NCI-H2196 (cell line): Measurements from ENCODE around the gene KRCC1.

Experiments
- DNase-seq: peaks from one replicate; lab custom pipeline; 2025; ENCODE audit not compliant: unreplicated experiment; lab: John Stamatoyannopoulos, UW

The KRCC1 gene

GRCh38 chr2:88055371-88056128, at the start of gene KRCC1:
KRCC1 (minus strand) TSS chr2:88055783; CDS start chr2:88028563, 27,220 bp downstream.
- peak; percentile 86 for DNase-seq

- DNase-seq, result no peak
These were observed 44.9 kb upstream of the KRCC1 start for GRCh38 chr2:88100489-88100858.

- DNase-seq, result no peak
These were observed 44.4 kb upstream of the KRCC1 start for GRCh38 chr2:88099798-88100488.

GRCh38 chr2:88098558-88098900, 42.9 kb upstream of the KRCC1 start:
- DNase-seq, result no peak

- DNase-seq, result no peak
These were observed 42.4 kb upstream of the KRCC1 start for GRCh38 chr2:88097891-88098557.

- DNase-seq, result no peak
These were observed 41.6 kb upstream of the KRCC1 start for GRCh38 chr2:88097192-88097591.

- no peak for DNase-seq
These were observed 41.1 kb upstream of the KRCC1 start for GRCh38 chr2:88096708-88097107.

- no peak for DNase-seq
These were observed 39.4 kb upstream of the KRCC1 start for GRCh38 chr2:88095022-88095421.

- no peak for DNase-seq
These were observed 37.2 kb upstream of the KRCC1 start for GRCh38 chr2:88092773-88093172.

- no peak for DNase-seq
These were observed 36.4 kb upstream of the KRCC1 start for GRCh38 chr2:88091943-88092342.

GRCh38 chr2:88090446-88091283, 35.1 kb upstream of the KRCC1 start:
- DNase-seq, result no peak

GRCh38 chr2:88088999-88089398, 33.4 kb upstream of the KRCC1 start:
- DNase-seq, result no peak

GRCh38 chr2:88087763-88088162, 32.2 kb upstream of the KRCC1 start:
- no peak for DNase-seq

GRCh38 chr2:88087073-88087472, 31.5 kb upstream of the KRCC1 start:
- no peak for DNase-seq

- DNase-seq, result no peak
These were observed 30.8 kb upstream of the KRCC1 start for GRCh38 chr2:88086401-88086800.

GRCh38 chr2:88085602-88086001, 30.0 kb upstream of the KRCC1 start:
- no peak for DNase-seq

GRCh38 chr2:88085099-88085498, 29.5 kb upstream of the KRCC1 start:
- DNase-seq, result no peak

GRCh38 chr2:88082781-88083180, 27.2 kb upstream of the KRCC1 start:
- no peak for DNase-seq

GRCh38 chr2:88081924-88082608, 26.5 kb upstream of the KRCC1 start:
- no peak for DNase-seq

GRCh38 chr2:88080545-88080944, 25.0 kb upstream of the KRCC1 start:
- DNase-seq, result no peak
